Uterus (tissue), 4 donors: ENCODE measurements around the gene C1QTNF4. TPM values are rescaled to one million over a fixed set of nuclear protein-coding genes. Genes with fewer than 3 reads are reported as not detected.

Experiments used
- DNase-seq, 2 donors: peaks; one replicate each; pipeline ENCODE4 v3.0.0-alpha.2; 2019 to 2020
- H3K27ac ChIP-seq, 2 donors: fragments of 200-600 bp; sonication (generic); 1 replicate in 1 of 2; 2 replicates in 1 of 2; pipeline ENCODE4 v1.5.1; 2016 to 2018
- H3K27me3 ChIP-seq, 2 donors: fragments of 200-600 bp; sonication (generic); one replicate each; pipeline ENCODE4 v1.5.1; 2018 to 2019; ENCODE audit warnings: control low read depth in 1 of 2
- H3K36me3 ChIP-seq, 2 donors: fragments of 200-600 bp; sonication (generic); one replicate each; pipeline ENCODE4 v1.5.1; 2019; ENCODE audit warnings: control low read depth in 1 of 2
- H3K4me1 ChIP-seq, 2 donors: fragments of 200-600 bp; sonication (generic); one replicate each; pipeline ENCODE4 v1.5.1; 2018 to 2019; ENCODE audit warnings: control low read depth in 1 of 2
- H3K4me3 ChIP-seq, 2 donors: fragments of 200-600 bp; sonication (generic); 1 replicate in 1 of 2; 2 replicates in 1 of 2; pipeline ENCODE4 v1.5.1; 2018 to 2019; ENCODE audit warnings: mild to moderate bottlenecking in 1 of 2
- H3K9me3 ChIP-seq, 2 donors: fragments of 200-600 bp; sonication (generic); one replicate each; pipeline ENCODE4 v1.5.1; 2019; ENCODE audit warnings: control low read depth in 1 of 2
- POLR2A ChIP-seq, 2 donors: fragments of 450-650 bp; IDR thresholded peaks; one replicate each; pipeline ENCODE4 v1.6.1; 2016; ENCODE audit warnings: antibody characterized with exemption in 2 of 2, mild to moderate bottlenecking in 1 of 2, moderate library complexity in 1 of 2
- intact Hi-C: fragments of 100-400 bp; cut with DNase I; formaldehyde crosslinking; loops from one replicate; pipeline ENCODE4 v1.15.1; 2023; ENCODE audit warnings: low total_unique reads
- total RNA-seq, 4 donors: library from RNA; depleted of rRNA in 3 of 4; stranded (reverse); fragments of >200 nt in 3 of 4; gene quantifications; one replicate each; pipeline versions ENCODE4 v1.1.0 to v1.2.4, GENCODE V29; 2014 to 2023
- TF ChIP-seq, protein P1 (sequence below), 4 experiments: fragments of 200-600 bp in 2 of 4; fragments of 450-650 bp in 2 of 4; sonication (generic) in 2 of 4; IDR thresholded peaks; one replicate each; pipeline ENCODE4 v1.5.1; 2016 to 2019; ENCODE audit warnings: antibody characterized with exemption in 4 of 4, mild to moderate bottlenecking in 2 of 4, moderate library complexity in 1 of 4
- donor health status: DM: yes; HTN: yes; CAD: no.

The C1QTNF4 gene
- total RNA-seq, 4 donors from 2014 or later, result 5.0 to 15.4 (median 14.8) TPM

DNA sequence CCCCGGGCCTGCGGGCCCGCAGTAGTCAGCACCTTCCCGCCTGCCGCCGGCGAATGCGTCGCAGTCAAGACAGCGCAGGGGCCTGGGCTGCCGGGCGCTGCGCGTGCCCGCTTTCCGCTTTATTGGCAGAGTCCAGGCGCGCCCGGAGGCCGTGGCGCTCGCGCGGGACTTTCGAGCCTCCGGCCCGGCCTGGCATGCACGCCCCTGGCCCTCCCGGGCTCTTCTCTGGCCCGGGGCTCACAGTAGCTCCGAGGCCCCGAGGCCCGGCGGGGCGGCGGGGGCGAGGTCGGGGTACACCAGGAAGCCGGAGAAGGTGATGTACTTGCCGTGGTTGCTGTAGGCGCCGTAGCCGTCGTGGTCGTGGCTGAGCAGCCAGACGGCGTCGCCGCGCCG is 4.6 kb downstream of the C1QTNF4 start:
- Histone ChIP-seq H3K9me3 (no peaks in the 10 kb centered on the region), H3K4me3 (peak overlapping the region; percentile 34 to 53), H3K36me3 (no peaks in the 10 kb centered on the region), H3K27ac (peak overlapping the region; percentile 29 to 79), H3K27me3 (no peaks in the 10 kb centered on the region), H3K4me1 (peaks cover 0 to 12% of the 10 kb centered on the region in 2 donors)
- intact Hi-C loops, result no loop called here
- TF ChIP-seq, protein P1, sequence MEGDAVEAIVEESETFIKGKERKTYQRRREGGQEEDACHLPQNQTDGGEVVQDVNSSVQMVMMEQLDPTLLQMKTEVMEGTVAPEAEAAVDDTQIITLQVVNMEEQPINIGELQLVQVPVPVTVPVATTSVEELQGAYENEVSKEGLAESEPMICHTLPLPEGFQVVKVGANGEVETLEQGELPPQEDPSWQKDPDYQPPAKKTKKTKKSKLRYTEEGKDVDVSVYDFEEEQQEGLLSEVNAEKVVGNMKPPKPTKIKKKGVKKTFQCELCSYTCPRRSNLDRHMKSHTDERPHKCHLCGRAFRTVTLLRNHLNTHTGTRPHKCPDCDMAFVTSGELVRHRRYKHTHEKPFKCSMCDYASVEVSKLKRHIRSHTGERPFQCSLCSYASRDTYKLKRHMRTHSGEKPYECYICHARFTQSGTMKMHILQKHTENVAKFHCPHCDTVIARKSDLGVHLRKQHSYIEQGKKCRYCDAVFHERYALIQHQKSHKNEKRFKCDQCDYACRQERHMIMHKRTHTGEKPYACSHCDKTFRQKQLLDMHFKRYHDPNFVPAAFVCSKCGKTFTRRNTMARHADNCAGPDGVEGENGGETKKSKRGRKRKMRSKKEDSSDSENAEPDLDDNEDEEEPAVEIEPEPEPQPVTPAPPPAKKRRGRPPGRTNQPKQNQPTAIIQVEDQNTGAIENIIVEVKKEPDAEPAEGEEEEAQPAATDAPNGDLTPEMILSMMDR (IDR thresholded peaks at IDR 0.05), result no peak
- TF ChIP-seq POLR2A (IDR thresholded peaks at IDR 0.05), result no peak
- peak in 1 of 2 donors; percentile 47 for DNase-seq

DNA sequence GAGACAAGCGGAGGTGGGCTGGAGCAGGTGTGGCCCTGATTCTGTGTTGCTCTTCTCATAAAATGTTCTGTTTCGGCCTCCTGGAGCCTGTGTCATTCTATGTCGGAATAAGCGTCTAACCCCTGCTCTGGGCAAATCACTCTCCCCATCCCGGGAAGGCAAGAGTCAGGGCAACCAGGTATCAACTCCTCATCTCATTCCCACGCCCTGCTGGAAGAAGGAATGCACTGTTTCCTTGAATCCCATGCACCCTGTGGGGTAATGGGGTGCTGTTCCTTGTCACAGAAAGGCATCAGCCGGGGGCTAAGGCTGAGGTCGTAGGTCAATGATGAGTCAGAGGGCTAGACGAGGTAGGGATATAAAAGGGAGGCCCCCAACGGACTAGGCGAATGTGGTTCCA is 5.1 kb downstream of the C1QTNF4 start:
- no peaks in the 10 kb centered on the region for H3K36me3 ChIP-seq
- peak overlapping the region; percentile 34 to 53 for H3K4me3 ChIP-seq
- TF ChIP-seq POLR2A (IDR thresholded peaks at IDR 0.05), result no peak
- TF ChIP-seq, protein P1 (IDR thresholded peaks at IDR 0.05), result no peak
- no peaks in the 10 kb centered on the region for H3K9me3 ChIP-seq
- H3K27me3 ChIP-seq, result no peaks in the 10 kb centered on the region
- no peak for DNase-seq
- peak overlapping the region; percentile 29 to 79 for H3K27ac ChIP-seq
- peaks cover 0 to 8% of the 10 kb centered on the region in 2 donors for H3K4me1 ChIP-seq
- intact Hi-C loops, result no loop called here

DNA sequence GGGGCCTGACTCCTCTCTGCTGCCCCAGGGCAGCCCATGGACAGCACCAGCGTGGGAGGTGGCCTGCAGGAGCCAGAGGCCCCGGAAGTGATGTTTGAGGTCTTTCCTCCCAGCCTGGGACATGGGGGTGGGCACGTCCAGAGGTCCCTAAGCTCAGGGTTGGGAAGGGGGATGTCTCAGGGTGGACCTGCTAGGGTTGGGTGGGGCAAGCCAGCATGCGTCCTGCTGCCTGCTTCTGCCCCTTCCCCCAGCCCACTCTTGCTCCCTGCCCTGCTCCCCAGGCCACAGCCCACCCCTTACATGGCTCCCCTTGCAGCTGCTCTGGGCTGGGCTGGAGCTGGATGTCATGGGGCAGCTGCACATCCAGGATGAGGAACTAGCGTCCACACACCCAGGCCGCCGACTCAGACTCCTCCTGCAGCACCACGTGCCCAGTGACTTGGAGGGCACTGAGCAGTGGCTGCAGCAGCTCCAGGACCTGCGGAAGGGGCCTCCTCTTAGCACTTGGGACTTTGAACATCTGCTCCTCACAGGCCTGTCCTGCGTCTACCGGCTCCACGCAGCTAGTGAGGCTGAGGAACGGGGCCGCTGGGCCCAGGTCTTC is 6.4 kb downstream of the C1QTNF4 start:
- no peak overlapping the region for H3K4me3 ChIP-seq
- H3K27me3 ChIP-seq, result no peaks in the 10 kb centered on the region
- H3K4me1 ChIP-seq, result no peaks in the 10 kb centered on the region
- DNase-seq, result no peak
- TF ChIP-seq, protein P1 (IDR thresholded peaks at IDR 0.05), result no peak
- no peak for TF ChIP-seq POLR2A (IDR thresholded peaks at IDR 0.05)
- intact Hi-C loops, result no loop called here
- no peaks in the 10 kb centered on the region for H3K36me3 ChIP-seq
- H3K9me3 ChIP-seq, result no peaks in the 10 kb centered on the region
- H3K27ac ChIP-seq, result no peak overlapping the region

DNA sequence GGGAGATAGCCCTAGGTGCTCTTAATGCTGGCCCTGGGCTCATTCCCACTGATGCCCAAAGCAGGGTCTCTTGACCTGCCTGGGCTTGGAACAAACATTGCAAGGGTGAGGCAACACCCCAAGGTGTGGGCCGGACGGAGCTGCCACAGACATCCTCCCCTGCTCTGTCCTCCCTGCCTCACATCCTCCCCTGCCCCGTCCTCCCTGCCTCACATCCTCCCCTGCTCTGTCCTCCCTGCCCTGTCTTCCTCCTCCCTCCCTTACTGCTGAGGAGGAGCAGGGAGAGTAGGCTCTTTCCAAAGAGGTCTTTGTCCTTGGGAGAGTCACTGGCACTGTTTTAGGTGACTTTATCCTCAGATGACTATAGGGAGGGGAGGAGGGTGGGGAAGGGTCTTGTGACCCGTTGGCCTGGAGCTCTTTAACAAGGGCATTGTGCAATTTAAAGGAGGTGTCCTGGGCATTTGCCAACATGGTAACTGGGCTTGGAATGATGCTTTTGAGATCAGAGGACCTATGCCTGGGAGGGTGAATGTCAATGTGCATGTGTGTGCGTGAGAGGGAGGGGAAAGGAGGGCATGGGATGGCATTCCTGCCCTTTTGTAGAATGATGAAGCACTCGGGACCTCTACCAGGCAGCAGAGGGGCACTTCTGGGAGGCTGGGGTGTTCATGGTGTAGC is 7.0 kb downstream of the C1QTNF4 start:
- intact Hi-C loops, result no loop called here
- Histone ChIP-seq H3K4me1 (no peaks in the 10 kb centered on the region), H3K9me3 (no peaks in the 10 kb centered on the region), H3K36me3 (no peaks in the 10 kb centered on the region), H3K27me3 (no peaks in the 10 kb centered on the region), H3K27ac (no peak overlapping the region), H3K4me3 (no peak overlapping the region)
- DNase-seq, result no peak
- TF ChIP-seq, protein P1 (IDR thresholded peaks at IDR 0.05), result no peak
- TF ChIP-seq POLR2A (IDR thresholded peaks at IDR 0.05), result no peak

DNA sequence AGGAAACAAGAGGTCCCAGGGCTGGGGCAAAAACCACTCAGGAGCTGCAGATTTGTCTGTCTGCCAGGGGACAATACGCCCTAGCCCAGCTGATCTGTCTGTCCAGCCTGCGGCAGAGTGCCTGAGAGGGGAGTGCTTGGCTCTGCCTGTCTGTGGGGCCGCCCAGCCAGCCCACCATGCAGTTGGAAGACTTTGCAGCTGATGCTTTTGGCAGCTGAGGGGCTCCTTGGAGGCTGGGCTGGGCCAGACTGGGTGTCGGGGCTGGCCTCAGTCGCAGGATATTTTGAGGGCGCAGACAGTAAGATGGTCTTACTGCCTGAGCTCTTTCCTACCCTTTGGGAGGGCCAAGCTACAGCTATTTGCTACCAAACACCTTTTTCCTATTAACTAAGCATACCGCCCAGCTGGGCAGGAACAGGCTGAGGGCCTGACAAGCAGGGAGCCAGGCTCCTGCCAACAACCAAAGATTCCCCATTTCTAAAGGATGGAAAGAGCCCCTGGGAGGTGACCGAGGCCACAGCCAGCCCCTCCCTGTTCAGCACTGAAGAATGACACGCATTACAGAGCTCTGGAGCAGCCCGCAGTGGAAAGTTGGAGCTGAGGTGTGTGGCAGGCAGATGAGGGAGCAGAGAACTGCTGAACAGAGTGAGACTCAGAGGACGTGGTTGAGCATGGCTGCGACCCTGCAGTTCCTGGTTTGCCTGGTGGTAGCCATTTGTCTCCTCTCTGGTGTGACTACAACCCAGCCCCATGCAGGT is 7.9 kb downstream of the C1QTNF4 start, which contains the start of gene FAM180B:
FAM180B (plus strand) TSS at position 581 of the 758 bp plus-strand sequence; CDS start at position 672, 91 bp downstream.
- H3K36me3 ChIP-seq, result no peaks in the 10 kb centered on the region
- intact Hi-C loops, result no loop called here

More for the DNA sequence above, 7.9 kb downstream of the C1QTNF4 start, which contains the start of gene FAM180B:
- H3K9me3 ChIP-seq, result no peaks in the 10 kb centered on the region
- no peak within 1 kb of the TSS for H3K4me3 ChIP-seq
- TF ChIP-seq, protein P1 (IDR thresholded peaks at IDR 0.05), result no peak
- TF ChIP-seq POLR2A (IDR thresholded peaks at IDR 0.05), result no peak
- no peaks in the 10 kb centered on the region for H3K4me1 ChIP-seq
- H3K27me3 ChIP-seq, result no peaks in the 10 kb centered on the region
- no peak for DNase-seq
- H3K27ac ChIP-seq, result no peak within 1 kb of the TSS
